CD14-positive monocyte (primary cell): Measurements from ENCODE around the gene MASP1. TPM values are rescaled to one million over a fixed set of nuclear protein-coding genes. Genes with fewer than 3 reads are reported as not detected.

Experiments
- DNase-seq, 3 donors: peaks; one replicate each; pipeline ENCODE4 v3.0.0-alpha.2; 2011 to 2022
- H2AFZ ChIP-seq: 2 replicates; pipeline ENCODE4 v1.6.0; 2012; ENCODE audit warnings: mild to moderate bottlenecking, low read depth, low read length, inconsistent platforms; ENCODE audit not compliant: insufficient read depth, poor library complexity, severe bottlenecking
- H3K27ac ChIP-seq, 2 donors: 1 replicate in 1 of 2; 2 replicates in 1 of 2; pipeline ENCODE4 v1.5.1; 2012 to 2013; ENCODE audit warnings: low read length in 2 of 2, control low read depth in 1 of 2, inconsistent platforms in 1 of 2, low read depth in 1 of 2, mild to moderate bottlenecking in 1 of 2
- H3K27me3 ChIP-seq, 2 donors: one replicate each; pipeline versions ENCODE4 v1.6.0 to v1.6.1; 2011 to 2013; ENCODE audit warnings: low read length in 2 of 2; ENCODE audit not compliant: control insufficient read depth in 2 of 2, insufficient read depth in 2 of 2
- H3K36me3 ChIP-seq, 2 donors: replicated peaks in 1 of 2; 1 replicate in 1 of 2; 2 replicates in 1 of 2; pipeline versions ENCODE4 v1.5.1 to v1.6.1; 2012 to 2013; ENCODE audit warnings: low read length in 2 of 2, control low read depth in 1 of 2, inconsistent platforms in 1 of 2, mild to moderate bottlenecking in 1 of 2; ENCODE audit not compliant: insufficient read depth in 2 of 2, control insufficient read depth in 1 of 2
- H3K4me1 ChIP-seq, 2 donors: 1 replicate in 1 of 2; 2 replicates in 1 of 2; pipeline versions ENCODE4 v1.5.1 to v1.6.1; 2012 to 2013; ENCODE audit warnings: low read length in 2 of 2, control low read depth in 1 of 2, inconsistent platforms in 1 of 2, mild to moderate bottlenecking in 1 of 2, moderate library complexity in 1 of 2; ENCODE audit not compliant: insufficient read depth in 2 of 2, control insufficient read depth in 1 of 2
- H3K4me2 ChIP-seq: replicated peaks from 2 replicates; pipeline ENCODE3; 2012; ENCODE audit warnings: low read length, moderate library complexity, mild to moderate bottlenecking; ENCODE audit not compliant: poor library complexity, severe bottlenecking; ENCODE audit errors: extremely low read depth
- H3K4me3 ChIP-seq, 3 experiments: fragments of 200-600 bp in 1 of 3; sonication (generic) in 1 of 3; replicated peaks in 1 of 3; 1 replicate in 2 of 3; 2 replicates in 1 of 3; pipeline ENCODE4 v1.5.1; 2011 to 2013; ENCODE audit warnings: low read length in 3 of 3, mild to moderate bottlenecking in 3 of 3, control low read depth in 2 of 3, low read depth in 2 of 3, inconsistent platforms in 1 of 3, moderate library complexity in 1 of 3
- H3K79me2 ChIP-seq: 2 replicates; pipeline ENCODE4 v1.6.0; 2012; ENCODE audit warnings: mild to moderate bottlenecking, control low read depth, inconsistent platforms, low read length, moderate library complexity; ENCODE audit not compliant: insufficient read depth
- H3K9ac ChIP-seq: 2 replicates; pipeline ENCODE4 v1.6.0; 2017; ENCODE audit warnings: low read length, mild to moderate bottlenecking; ENCODE audit not compliant: insufficient read depth, poor library complexity, severe bottlenecking
- H3K9me3 ChIP-seq, 2 donors: replicated peaks in 1 of 2; 1 replicate in 1 of 2; 2 replicates in 1 of 2; pipeline versions ENCODE4 v1.5.1 to v1.6.1; 2012 to 2013; ENCODE audit warnings: low read length in 2 of 2, control low read depth in 1 of 2; ENCODE audit not compliant: control insufficient read depth in 1 of 2, insufficient read depth in 1 of 2
- H4K20me1 ChIP-seq: 2 replicates; pipeline ENCODE4 v1.6.0; 2012; ENCODE audit warnings: mild to moderate bottlenecking, low read length, control low read depth, moderate library complexity; ENCODE audit not compliant: insufficient read depth
- H3K27ac Mint-ChIP-seq, 7 donors: one replicate each; pipeline ENCODE4 v1.8.0; 2020; ENCODE audit warnings: mild to moderate bottlenecking in 7 of 7, mixed read lengths in 7 of 7, moderate library complexity in 6 of 7, inconsistent platforms in 2 of 7
- H3K27me3 Mint-ChIP-seq, 3 donors: one replicate each; pipeline ENCODE4 v1.8.0; 2021 to 2022; ENCODE audit warnings: low read depth in 3 of 3, mild to moderate bottlenecking in 3 of 3, mixed read lengths in 3 of 3, moderate library complexity in 3 of 3, inconsistent platforms in 1 of 3
- H3K36me3 Mint-ChIP-seq, 2 donors: one replicate each; pipeline ENCODE4 v1.8.0; 2020; ENCODE audit warnings: mixed read lengths in 2 of 2, inconsistent platforms in 1 of 2, mild to moderate bottlenecking in 1 of 2
- H3K4me1 Mint-ChIP-seq: one replicate; pipeline ENCODE4 v1.8.0; 2020; ENCODE audit warnings: mild to moderate bottlenecking, mixed read lengths
- H3K4me3 Mint-ChIP-seq, 2 donors: one replicate each; pipeline ENCODE4 v1.8.0; 2020; ENCODE audit warnings: mild to moderate bottlenecking in 2 of 2, mixed read lengths in 2 of 2, moderate library complexity in 1 of 2
- H3K9me3 Mint-ChIP-seq, 7 donors: one replicate each; pipeline ENCODE4 v1.8.0; 2020 to 2022; ENCODE audit warnings: mixed read lengths in 7 of 7, mild to moderate bottlenecking in 6 of 7, moderate library complexity in 6 of 7, inconsistent platforms in 2 of 7
- CTCF ChIP-seq: fragments of 200-600 bp; IDR thresholded peaks from one replicate; pipeline ENCODE4 v1.8.0; 2022; ENCODE audit warnings: antibody characterized with exemption, mild to moderate bottlenecking
- WGBS: methylation state at CpG from one replicate; pipeline ENCODE4 v1.1.5; 2013; ENCODE audit warnings: missing lambda C conversion rate; ENCODE audit not compliant: insufficient coverage; 5-methylcytosine and 5-hydroxymethylcytosine counted together
- intact Hi-C, 2 donors: fragments of 100-400 bp; cut with micrococcal nuclease; formaldehyde crosslinking; loops; one replicate each; pipeline versions ENCODE4 v1.15.0 to v1.15.1; 2023
- polyA plus RNA-seq, 3 donors: library from polyadenylated mRNA; depleted of rRNA in 1 of 3; unstranded in 2 of 3; stranded (reverse) in 1 of 3; fragments of 300-500 nt in 2 of 3; fragments of >200 nt in 1 of 3; fragmentation: Illumina TruSeq in 2 of 3; gene quantifications; 1 replicate in 2 of 3; 2 replicates in 1 of 3; pipeline ENCODE4 v1.2.3, GENCODE V29; 2012 to 2021

The MASP1 gene
- polyA plus RNA-seq, 3 donors, result not detected

DNA sequence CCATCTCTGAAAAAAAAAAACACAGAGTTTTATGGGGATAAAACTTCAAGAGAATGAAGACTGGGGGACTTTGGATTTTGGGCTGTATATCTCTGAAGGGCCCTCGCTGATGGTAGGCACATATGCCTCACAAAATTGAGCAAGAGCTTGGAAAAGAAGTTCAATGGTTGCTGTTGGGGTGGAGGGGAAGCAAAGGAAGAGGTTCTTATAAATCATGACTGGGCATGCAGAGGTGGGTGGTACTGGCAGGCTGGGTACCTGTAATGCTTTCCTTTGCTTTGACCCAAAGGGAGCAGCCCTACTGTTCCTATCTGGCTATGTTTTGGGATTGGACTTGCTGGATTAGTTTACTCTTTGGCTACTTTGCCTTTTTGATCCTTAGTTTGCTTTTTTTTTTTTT, 100.3 kb downstream of the MASP1 start:
- Histone ChIP-seq H3K4me3 (no peak overlapping the region), H3K4me2 (no peak overlapping the region), H3K4me1 (peaks cover 8 to 17% of the 10 kb centered on the region in 2 donors), H3K79me2 (no peaks in the 10 kb centered on the region), H3K36me3 (no peaks in the 10 kb centered on the region), H4K20me1 (no peaks in the 10 kb centered on the region), H3K9ac (no peak overlapping the region), H3K27me3 (peaks cover 7 to 21% of the 10 kb centered on the region in 2 donors), H2AFZ (no peak overlapping the region), H3K9me3 (no peaks in the 10 kb centered on the region), H3K27ac (no peak overlapping the region)
- intact Hi-C loops, result no loop called here
- DNase-seq, result no peak
- TF ChIP-seq CTCF, result no peak
- Mint-ChIP-seq H3K4me1 (peaks cover 25% of the 10 kb centered on the region), H3K27ac (no peak overlapping the region), H3K9me3 (peaks cover 0 to 6% (median 0%) of the 10 kb centered on the region in 7 donors), H3K36me3 (peaks cover 0 to 2% of the 10 kb centered on the region in 2 donors), H3K4me3 (peak overlapping the region in 1 of 2 donors; percentile 13), H3K27me3 (peaks cover 18 to 46% (median 19%) of the 10 kb centered on the region in 3 donors)
- 63% methylated on average over 1 of the region's 1 CpG for WGBS

DNA sequence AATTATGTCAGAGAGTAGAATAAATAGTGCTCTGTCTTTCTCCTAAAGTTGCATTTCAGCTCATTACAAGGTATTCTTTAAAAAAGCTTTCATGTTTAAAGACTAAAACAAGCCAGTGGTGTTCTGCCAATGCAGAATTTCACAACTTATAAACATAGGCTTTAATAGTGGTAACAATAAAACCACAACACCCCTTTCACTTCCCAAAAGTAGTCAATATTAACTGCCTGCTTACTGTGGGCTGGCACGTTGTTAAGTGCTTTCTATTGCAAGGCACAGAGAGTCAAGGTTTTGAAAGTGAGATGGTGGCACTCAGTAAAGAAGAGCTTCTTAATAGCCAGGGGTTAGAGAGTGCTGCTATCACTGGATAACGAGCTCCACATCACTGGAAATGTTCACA, 102.6 kb downstream of the MASP1 start:
- H3K36me3 ChIP-seq, result no peaks in the 10 kb centered on the region
- no peak overlapping the region for H3K9ac ChIP-seq
- 0% methylated on average over 1 of the region's 2 CpGs for WGBS
- TF ChIP-seq CTCF, result no peak
- no peaks in the 10 kb centered on the region for H3K9me3 ChIP-seq
- no peak overlapping the region for H2AFZ ChIP-seq
- Mint-ChIP-seq H3K27me3 (peaks cover 16 to 35% (median 22%) of the 10 kb centered on the region in 3 donors), H3K27ac (no peak overlapping the region), H3K4me1 (peaks cover 25% of the 10 kb centered on the region), H3K9me3 (peaks cover 0 to 6% (median 0%) of the 10 kb centered on the region in 7 donors), H3K4me3 (no peak overlapping the region), H3K36me3 (peaks cover 0 to 2% of the 10 kb centered on the region in 2 donors)
- intact Hi-C loops, result no loop called here
- no peak overlapping the region for H3K4me3 ChIP-seq
- no peaks in the 10 kb centered on the region for H3K79me2 ChIP-seq
- peaks cover 8 to 17% of the 10 kb centered on the region in 2 donors for H3K4me1 ChIP-seq
- H3K4me2 ChIP-seq, result no peak overlapping the region
- no peak overlapping the region for H3K27ac ChIP-seq
- peak in 2 of 3 donors; percentile 9 to 11 for DNase-seq
- H4K20me1 ChIP-seq, result no peaks in the 10 kb centered on the region
- peaks cover 5 to 23% of the 10 kb centered on the region in 2 donors for H3K27me3 ChIP-seq
